Pancreas (tissue), 10 donors: ENCODE results near the gene EPHB4. TPM values are rescaled to one million over a fixed set of nuclear protein-coding genes. Genes with fewer than 3 reads are reported as not detected.
"Not testable (repeated sequence)": the region's sequence is repeated elsewhere in the genome, so short reads cannot be mapped to it uniquely, and the experiment has no call there.

Experiments
- ATAC-seq, 4 donors: fragments of 200-7000 bp; cut with Tn5 transposase; one replicate each; pipeline versions ENCODE4 v1.8.0 to v1.9.1; 2020; ENCODE audit warnings: mild to moderate bottlenecking in 4 of 4, moderate library complexity in 4 of 4
- DNase-seq, 6 donors: peaks; one replicate each; pipeline ENCODE4 v3.0.0-alpha.2; 2020
- FAIRE-seq: peaks from 2 replicates; lab custom pipeline; 2012; peaks lifted over from hg19 to GRCh38; lab: Jason Lieb, UNC
- H3K27ac ChIP-seq, 4 donors: fragments of 200-600 bp; sonication (generic); 1 replicate in 3 of 4; 2 replicates in 1 of 4; pipeline versions ENCODE4 v1.5.0 to v1.8.0; 2020
- H3K27me3 ChIP-seq, 4 donors: fragments of 200-600 bp; one replicate each; pipeline ENCODE4 v1.8.0; 2021
- H3K36me3 ChIP-seq, 3 donors: fragments of 200-600 bp; sonication (generic) in 1 of 3; one replicate each; pipeline versions ENCODE4 v1.5.0 to v1.8.0; 2020 to 2021
- H3K4me1 ChIP-seq, 3 donors: fragments of 200-600 bp; one replicate each; pipeline ENCODE4 v1.8.0; 2021
- H3K4me3 ChIP-seq, 4 donors: fragments of 200-600 bp; sonication (generic) in 2 of 4; one replicate each; pipeline versions ENCODE4 v1.5.0 to v1.8.0; 2020 to 2021
- H3K9me3 ChIP-seq, 4 donors: fragments of 200-600 bp; one replicate each; pipeline ENCODE4 v1.8.0; 2021
- CTCF ChIP-seq, 4 donors: fragments of 200-600 bp; sonication (generic) in 3 of 4; IDR thresholded peaks; one replicate each; pipeline versions ENCODE4 v1.5.0 to v1.8.0; 2021; ENCODE audit warnings: antibody characterized with exemption in 4 of 4
- WGBS, 2 donors: extraction: QIAGEN DNeasy Blood & Tissue Kit; methylation state at CpG; one replicate each; pipeline ENCODE4 v1.1.7; 2013; 5-methylcytosine and 5-hydroxymethylcytosine counted together
- intact Hi-C, 3 donors: fragments of 100-400 bp; cut with DNase I; formaldehyde crosslinking; loops; one replicate each; pipeline versions ENCODE4 v1.11.1 to v1.14.2; 2022
- polyA plus RNA-seq, 2 donors: library from polyadenylated mRNA; stranded (reverse); fragments of 200-250 nt; gene quantifications; one replicate each; pipeline ENCODE4 v1.2.3, GENCODE V29; 2013
- total RNA-seq, 6 donors: library from RNA; stranded (reverse); fragmentation: NEBNext Ultra II Directional in 4 of 6; extraction: Animal tissue kit (Norgen Biotek cat#: 25700) in 4 of 6; gene quantifications; one replicate each; pipeline versions ENCODE4 v1.2.1 to v1.2.4, GENCODE V29; 2021 to 2023
- donor health status: healthy with polysubstance abuse.
- donor health status: DM: no; HTN: no; CAD: no; lungs with moderate emphysema.
- donor health status: DM: no; HTN: no; CAD: no.
- donor health status: control.
- donor health status: control.
- donor health status: Bipolar disorder and iron deficiency.
- donor health status: DM: yes; HTN: yes; CAD: no.
- donor health status: DM: no; HTN: no; CAD: no.
- donor health status: DM: no; HTN: no; CAD: no.
- donor health status: DM: yes; HTN: yes; CAD: no.

The EPHB4 gene
- total and polyA plus RNA-seq, 8 donors = 15.8 to 32.9 (median 26.1) TPM

GRCh38 chr7:100855515-100855914, 28.2 kb upstream of the EPHB4 start:
- FAIRE-seq = no peak
- TF ChIP-seq CTCF (IDR thresholded peaks at IDR 0.05) = no peak

GRCh38 chr7:100854899-100855298, 27.6 kb upstream of the EPHB4 start:
- FAIRE-seq, DNase-seq, H3K36me3 ChIP-seq, ATAC-seq, H3K4me1 ChIP-seq, H3K4me3 ChIP-seq, H3K9me3 ChIP-seq, H3K27ac ChIP-seq, H3K27me3 ChIP-seq: not testable (repeated sequence)
- intact Hi-C loops = loop anchor here in 2 of 3 donors (5.0 to 10.0 kb wide), 2 partner anchors 58 to 150 kb away; partner anchors contain the start of gene POP7 (in 1 of the 2)
- 92 to 95% methylated on average over 9 of the region's 9 CpGs for WGBS, 2 donors

More at GRCh38 chr7:100855515-100855914, 28.2 kb upstream of the EPHB4 start:
- Histone ChIP-seq H3K4me1 (peaks cover 0 to 9% (median 0%) of the 10 kb centered on the region in 3 donors), H3K27me3 (no peaks in the 10 kb centered on the region), H3K36me3 (no peaks in the 10 kb centered on the region), H3K27ac (no peak overlapping the region), H3K9me3 (no peaks in the 10 kb centered on the region), H3K4me3 (no peak overlapping the region)
- DNase-seq = peak in 1 of 6 donors; percentile 36
- intact Hi-C loops = loop anchor here in 2 of 3 donors (5.0 to 10.0 kb wide), 2 partner anchors 58 to 151 kb away; partner anchors contain the start of gene POP7 (in 1 of the 2)
- ATAC-seq = no peak
- 89 to 94% methylated on average over 10 of the region's 10 CpGs for WGBS, 2 donors

- intact Hi-C loops = loop anchor here in 1 of 3 donors (5.0 to 10.0 kb wide), 2 partner anchors 57 to 150 kb away; partner anchors contain the start of gene POP7
- DNase-seq (no peak), ATAC-seq (no peak), FAIRE-seq (no peak)
- no peak overlapping the region for H3K27ac ChIP-seq
- no peak overlapping the region for H3K4me3 ChIP-seq
- peaks cover 0 to 9% (median 0%) of the 10 kb centered on the region in 3 donors for H3K4me1 ChIP-seq
- 90% methylated on average over 14 of the region's 14 CpGs for WGBS, 2 donors
- H3K9me3 ChIP-seq = no peaks in the 10 kb centered on the region
- H3K36me3 ChIP-seq = no peaks in the 10 kb centered on the region
- no peak for TF ChIP-seq CTCF (IDR thresholded peaks at IDR 0.05)
- no peaks in the 10 kb centered on the region for H3K27me3 ChIP-seq
These were observed 27.0 kb upstream of the EPHB4 start for GRCh38 chr7:100854146-100854895.

- peak within 1 kb of the TSS; percentile 34 to 67 (median 57) for H3K4me3 ChIP-seq
- peak; percentile 55 to 86 (median 80) for TF ChIP-seq CTCF (IDR thresholded peaks at IDR 0.05)
- intact Hi-C loops = loop anchor here in 1 of 3 donors (5.0 to 10.0 kb wide), 2 partner anchors 55 to 147 kb away; partner anchors contain the start of gene POP7
- FAIRE-seq = no peak
- H3K27ac ChIP-seq = peak within 1 kb of the TSS in 3 of 4 donors; percentile 10 to 31 (median 13)
- ATAC-seq = peak; percentile 98 to 100 (median 100)
- H3K4me1 ChIP-seq = peaks cover 0 to 9% (median 0%) of the 10 kb centered on the region in 3 donors
- no peaks in the 10 kb centered on the region for H3K27me3 ChIP-seq
- H3K36me3 ChIP-seq = no peaks in the 10 kb centered on the region
- no peaks in the 10 kb centered on the region for H3K9me3 ChIP-seq
- peak; percentile 85 to 95 (median 88) for DNase-seq
- 0 to 1% methylated on average over 55 to 71 of the region's 71 CpGs for WGBS, 2 donors
These were observed 24.9 kb upstream of the EPHB4 start, which contains the start of gene SLC12A9 for GRCh38 chr7:100852048-100852872. SLC12A9 (plus strand) TSS chr7:100852713; CDS start chr7:100854198, 1,485 bp downstream.

- no peaks in the 10 kb centered on the region for H3K36me3 ChIP-seq
- no peak overlapping the region for H3K27ac ChIP-seq
- 96 to 99% methylated on average over 4 of the region's 4 CpGs for WGBS, 2 donors
- FAIRE-seq = no peak
- peaks cover 0 to 4% (median 0%) of the 10 kb centered on the region in 3 donors for H3K4me1 ChIP-seq
- ATAC-seq = no peak
- no peaks in the 10 kb centered on the region for H3K27me3 ChIP-seq
- H3K9me3 ChIP-seq = no peaks in the 10 kb centered on the region
- DNase-seq = peak in 1 of 6 donors; percentile 7
- no peak overlapping the region for H3K4me3 ChIP-seq
- intact Hi-C loops = no loop called here
- no peak for TF ChIP-seq CTCF (IDR thresholded peaks at IDR 0.05)
These were observed 20.0 kb upstream of the EPHB4 start for GRCh38 chr7:100847360-100847759.
